ACC112 (cell line): Measurements from ENCODE around the gene ACHE.
"Not testable (repeated sequence)": the region's sequence is repeated elsewhere in the genome, so short reads cannot be mapped to it uniquely, and the experiment has no call there.

Source experiments
- H2AFZ ChIP-seq: fragments of 200-600 bp; sonication (generic); one replicate; pipeline ENCODE4 v1.6.0; 2017; ENCODE audit warnings: antibody characterized with exemption, low read length; ENCODE audit not compliant: unreplicated experiment
- H3K27ac ChIP-seq: fragments of 200-600 bp; sonication (generic); 2 replicates; pipeline ENCODE4 v1.5.1; 2014; ENCODE audit warnings: low read depth, mild to moderate bottlenecking, antibody characterized with exemption, low read length, moderate library complexity
- H3K27me3 ChIP-seq: fragments of 200-600 bp; sonication (generic); 2 replicates; pipeline ENCODE4 v1.6.1; 2014; ENCODE audit warnings: mild to moderate bottlenecking, antibody characterized with exemption, low read length, moderate library complexity, mixed read lengths; ENCODE audit not compliant: insufficient read depth
- H3K36me3 ChIP-seq: fragments of 200-600 bp; sonication (generic); 2 replicates; pipeline ENCODE4 v1.6.1; 2016; ENCODE audit warnings: mild to moderate bottlenecking, antibody characterized with exemption, low read length, moderate library complexity, mixed read lengths; ENCODE audit not compliant: insufficient read depth
- H3K4me1 ChIP-seq: fragments of 200-600 bp; sonication (generic); one replicate; pipeline ENCODE4 v1.6.1; 2016; ENCODE audit warnings: low read length, mixed read lengths; ENCODE audit not compliant: insufficient read depth, unreplicated experiment, control insufficient read depth
- H3K4me3 ChIP-seq: fragments of 200-600 bp; sonication (generic); 2 replicates; pipeline ENCODE4 v1.5.1; 2014; ENCODE audit warnings: mild to moderate bottlenecking, low read depth, low read length
- H3K79me2 ChIP-seq: fragments of 200-600 bp; sonication (generic); one replicate; pipeline ENCODE4 v1.6.0; 2016; ENCODE audit warnings: low read length; ENCODE audit not compliant: control insufficient read depth, unreplicated experiment, insufficient read depth

The ACHE gene

DNA sequence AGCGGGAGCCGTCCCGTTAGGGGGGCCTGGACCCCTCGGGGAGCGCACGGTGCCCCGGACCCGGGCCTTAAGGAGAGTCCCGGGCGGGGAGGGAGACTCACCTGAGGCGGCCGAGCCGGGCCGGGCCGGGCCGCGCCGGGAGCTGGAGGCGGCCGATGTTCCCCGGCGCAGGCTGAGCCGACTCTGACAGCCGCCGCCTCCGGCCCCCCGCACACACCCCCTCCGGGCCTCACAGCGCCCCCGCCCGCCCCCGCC is at the start of gene ACHE:
Gene ACHE, minus strand, starts transcription at position 188 of the 255 bp plus-strand sequence. CDS start 1,656 bp downstream, outside the sequence.
- H3K27ac ChIP-seq, result no peak within 1 kb of the TSS
- H3K4me1 ChIP-seq, result peaks cover 14% of the 10 kb centered on the region
- H3K36me3 ChIP-seq, result no peaks in the 10 kb centered on the region
- no peaks in the 10 kb centered on the region for H3K79me2 ChIP-seq
- H2AFZ ChIP-seq, result peak within 1 kb of the TSS; percentile 12
- peak within 1 kb of the TSS; percentile 70 for H3K4me3 ChIP-seq
- peaks cover 27% of the 10 kb centered on the region for H3K27me3 ChIP-seq

GRCh38 chr7:100944138-100944537 is 48.5 kb upstream of the ACHE start:
- H2AFZ ChIP-seq, result no peak overlapping the region
- peaks cover 4% of the 10 kb centered on the region; the same call in 1 of the 2 replicates for H3K27me3 ChIP-seq
- no peaks in the 10 kb centered on the region for H3K79me2 ChIP-seq
- no peaks in the 10 kb centered on the region for H3K36me3 ChIP-seq
- H3K27ac ChIP-seq, result no peak overlapping the region
- H3K4me1 ChIP-seq, result peaks cover 6% of the 10 kb centered on the region
- no peak overlapping the region for H3K4me3 ChIP-seq

GRCh38 chr7:100943693-100944092 is 48.0 kb upstream of the ACHE start:
- no peak overlapping the region for H3K27ac ChIP-seq
- no peak overlapping the region for H2AFZ ChIP-seq
- H3K27me3 ChIP-seq, result no peaks in the 10 kb centered on the region
- no peaks in the 10 kb centered on the region for H3K36me3 ChIP-seq
- H3K79me2 ChIP-seq, result no peaks in the 10 kb centered on the region
- H3K4me1 ChIP-seq, result peaks cover 6% of the 10 kb centered on the region
- no peak overlapping the region for H3K4me3 ChIP-seq

- Histone ChIP-seq H3K79me2 (no peaks in the 10 kb centered on the region), H2AFZ (peak overlapping the region; percentile 10), H3K4me1 (peaks cover 6% of the 10 kb centered on the region), H3K36me3 (no peaks in the 10 kb centered on the region), H3K4me3 (peak overlapping the region; percentile 13; the same call in 1 of the 2 replicates), H3K27me3 (no peaks in the 10 kb centered on the region), H3K27ac (no peak overlapping the region)
These were observed 46.5 kb upstream of the ACHE start for GRCh38 chr7:100942045-100942774.

DNA sequence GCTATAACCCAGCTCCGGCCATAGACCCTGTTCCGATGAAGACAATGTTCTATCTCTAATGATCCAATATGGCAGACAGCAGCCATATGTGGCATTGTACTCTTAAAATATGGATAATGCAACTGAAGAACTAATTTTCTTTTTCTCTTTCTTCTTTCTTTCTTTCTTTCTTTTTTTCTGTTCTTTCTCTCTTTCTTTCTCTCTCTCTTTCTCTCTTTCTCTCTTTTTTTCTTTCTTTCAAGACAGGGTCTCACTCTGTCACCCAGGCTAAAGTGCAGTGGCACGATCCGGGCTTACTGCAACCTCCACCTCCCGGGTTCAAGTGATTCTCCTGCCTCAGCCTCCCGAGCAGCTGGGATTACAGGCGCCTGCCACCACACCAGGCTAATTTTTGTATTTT is 40.5 kb upstream of the ACHE start:
- not testable (repeated sequence) for H3K4me1 ChIP-seq, H3K27ac ChIP-seq, H3K79me2 ChIP-seq, H3K36me3 ChIP-seq, H3K4me3 ChIP-seq, H2AFZ ChIP-seq
- peaks cover 10% of the 10 kb centered on the region for H3K27me3 ChIP-seq

DNA sequence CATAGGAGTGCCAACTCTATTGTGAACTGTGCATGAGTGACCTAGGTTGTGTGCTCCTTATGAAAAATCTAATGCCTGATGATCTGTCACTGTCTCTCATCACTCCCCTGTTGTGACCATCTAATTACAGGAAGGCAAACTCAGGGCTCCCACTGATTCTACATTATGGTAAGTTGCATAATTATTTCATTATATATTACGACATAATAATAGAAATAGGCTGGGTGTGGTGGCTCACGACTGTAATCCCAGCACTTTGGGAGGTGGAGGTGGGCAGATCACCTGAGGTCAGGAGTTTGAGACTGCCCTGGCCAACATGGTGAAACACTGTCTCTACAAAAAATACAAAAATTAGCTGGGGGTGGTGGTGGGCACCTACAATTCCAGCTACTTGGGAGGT is 39.7 kb upstream of the ACHE start:
- H3K27ac ChIP-seq, H2AFZ ChIP-seq, H3K36me3 ChIP-seq, H3K4me3 ChIP-seq, H3K4me1 ChIP-seq, H3K79me2 ChIP-seq: not testable (repeated sequence)
- H3K27me3 ChIP-seq, result peaks cover 17% of the 10 kb centered on the region

GRCh38 chr7:100933734-100934133 is 38.0 kb upstream of the ACHE start:
- H3K4me1 ChIP-seq, result no peaks in the 10 kb centered on the region
- no peak overlapping the region for H3K4me3 ChIP-seq
- H3K79me2 ChIP-seq, result no peaks in the 10 kb centered on the region
- H3K36me3 ChIP-seq, result no peaks in the 10 kb centered on the region
- H2AFZ ChIP-seq, result no peak overlapping the region
- no peak overlapping the region for H3K27ac ChIP-seq
- peaks cover 22% of the 10 kb centered on the region for H3K27me3 ChIP-seq

DNA sequence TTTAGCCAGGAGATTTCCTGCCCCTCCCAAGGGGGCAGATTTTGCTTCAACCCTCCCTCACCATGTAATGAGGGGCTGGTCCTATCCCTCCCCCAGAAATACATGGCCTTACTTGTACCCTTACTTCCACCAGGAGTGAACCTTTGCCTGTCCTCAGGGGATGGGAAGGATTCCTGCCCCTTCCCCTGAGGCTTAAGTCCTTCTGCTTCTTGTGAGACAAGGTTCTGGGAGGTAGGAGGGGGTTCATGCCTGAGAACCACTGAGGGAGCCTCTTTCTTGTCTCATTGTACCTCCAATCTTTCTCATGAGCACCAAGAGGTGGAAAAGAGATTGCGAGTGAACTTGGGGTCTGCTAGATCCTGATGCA is 34.1 kb upstream of the ACHE start:
- Histone ChIP-seq H3K27ac (no peak overlapping the region), H3K79me2 (no peaks in the 10 kb centered on the region), H2AFZ (no peak overlapping the region), H3K27me3 (peaks cover 15% of the 10 kb centered on the region), H3K4me3 (no peak overlapping the region), H3K4me1 (no peaks in the 10 kb centered on the region), H3K36me3 (no peaks in the 10 kb centered on the region)

GRCh38 chr7:100923616-100924015 is 27.9 kb upstream of the ACHE start:
- H3K27me3 ChIP-seq, result peaks cover 12% of the 10 kb centered on the region
- not testable (repeated sequence) for H3K27ac ChIP-seq, H2AFZ ChIP-seq, H3K4me3 ChIP-seq, H3K4me1 ChIP-seq, H3K79me2 ChIP-seq, H3K36me3 ChIP-seq

GRCh38 chr7:100921039-100921438 is 25.4 kb upstream of the ACHE start:
- H3K4me3 ChIP-seq, result no peak overlapping the region
- H3K27me3 ChIP-seq, result peaks cover 12% of the 10 kb centered on the region
- no peak overlapping the region for H3K27ac ChIP-seq
- H2AFZ ChIP-seq, result no peak overlapping the region
- H3K36me3 ChIP-seq, result no peaks in the 10 kb centered on the region
- H3K4me1 ChIP-seq, result no peaks in the 10 kb centered on the region
- no peaks in the 10 kb centered on the region for H3K79me2 ChIP-seq

- H3K36me3 ChIP-seq, H3K4me3 ChIP-seq, H3K27ac ChIP-seq, H3K4me1 ChIP-seq, H3K79me2 ChIP-seq, H2AFZ ChIP-seq: not testable (repeated sequence)
- H3K27me3 ChIP-seq, result peaks cover 12% of the 10 kb centered on the region
These were observed 24.2 kb upstream of the ACHE start for GRCh38 chr7:100919779-100920437.
